ENCODE data around the gene CACNA2D1. TPM values are rescaled to one million over a fixed set of nuclear protein-coding genes. Genes with fewer than 3 reads are reported as not detected.

The CACNA2D1 gene
- polyA plus RNA-seq, 1 experiment, result 6.0 TPM

GRCh38 chr7:82444220-82444909, 788 bp upstream of the CACNA2D1 start:
- peak overlapping the region; percentile 95 for H3K4me3 ChIP-seq (ENCODE audit: low read depth, low read length)
- no peak for DNase-seq (ENCODE audit: low read depth)
- H3K27me3 ChIP-seq (ENCODE audit: control insufficient read depth, insufficient read depth, low read length), result no peaks in the 10 kb centered on the region
- H3K36me3 ChIP-seq (ENCODE audit: control insufficient read depth, insufficient read depth, low read length), result no peaks in the 10 kb centered on the region
- POLR2A ChIA-PET, result no interaction called here
- CTCF ChIA-PET, result no interaction called here
- 0 out of 2 replicates have a peak, but pooled peaks have one; percentile 2 for TF ChIP-seq CTCF (IDR thresholded peaks at IDR 0.05; ENCODE audit: insufficient read depth, low read depth, low read length)

GRCh38 chr7:82443036-82443546, 486 bp downstream of the CACNA2D1 start:
- TF ChIP-seq CTCF (IDR thresholded peaks at IDR 0.05; ENCODE audit: insufficient read depth, low read depth, low read length), result no peak
- H3K36me3 ChIP-seq (ENCODE audit: control insufficient read depth, insufficient read depth, low read length), result no peaks in the 10 kb centered on the region
- ChIA-PET CTCF (interaction anchor here (1.3 kb wide), 1 partner anchor 161 kb away, joined by 3 read pairs; no protein-coding TSS in a partner anchor), POLR2A (no interaction called here)
- no peaks in the 10 kb centered on the region for H3K27me3 ChIP-seq (ENCODE audit: control insufficient read depth, insufficient read depth, low read length)
- no peak for DNase-seq (ENCODE audit: low read depth)
- H3K4me3 ChIP-seq (ENCODE audit: low read depth, low read length), result peak overlapping the region; percentile 95

GRCh38 chr7:82442492-82443035, 1.0 kb downstream of the CACNA2D1 start:
- ChIA-PET POLR2A (no interaction called here), CTCF (interaction anchor here (1.3 kb wide), 1 partner anchor 162 kb away, joined by 3 read pairs; no protein-coding TSS in a partner anchor)
- TF ChIP-seq CTCF (IDR thresholded peaks at IDR 0.05; ENCODE audit: insufficient read depth, low read depth, low read length), result no peak
- no peak for DNase-seq (ENCODE audit: low read depth)
- H3K27me3 ChIP-seq (ENCODE audit: control insufficient read depth, insufficient read depth, low read length), result no peaks in the 10 kb centered on the region
- H3K4me3 ChIP-seq (ENCODE audit: low read depth, low read length), result peak overlapping the region; percentile 95
- no peaks in the 10 kb centered on the region for H3K36me3 ChIP-seq (ENCODE audit: control insufficient read depth, insufficient read depth, low read length)

GRCh38 chr7:82441669-82442478, 1.7 kb downstream of the CACNA2D1 start:
- Histone ChIP-seq H3K27me3 (ENCODE audit: control insufficient read depth, insufficient read depth, low read length) (no peaks in the 10 kb centered on the region), H3K4me3 (ENCODE audit: low read depth, low read length) (peak overlapping the region; percentile 95), H3K36me3 (ENCODE audit: control insufficient read depth, insufficient read depth, low read length) (no peaks in the 10 kb centered on the region)
- DNase-seq (ENCODE audit: low read depth), result no peak
- POLR2A ChIA-PET, result no interaction called here
- TF ChIP-seq CTCF (IDR thresholded peaks at IDR 0.05; ENCODE audit: insufficient read depth, low read depth, low read length), result no peak
- CTCF ChIA-PET, result interaction anchor here (1.3 kb wide), 1 partner anchor 162 kb away, joined by 3 read pairs; no protein-coding TSS in a partner anchor

GRCh38 chr7:82438521-82438920, 5.1 kb downstream of the CACNA2D1 start:
- CTCF ChIA-PET, result interaction anchor here (1.0 kb wide), 1 partner anchor 20 kb away, joined by 3 read pairs; no protein-coding TSS in a partner anchor
- no peak for DNase-seq (ENCODE audit: low read depth)
- Histone ChIP-seq H3K4me3 (ENCODE audit: low read depth, low read length) (no peak overlapping the region), H3K27me3 (ENCODE audit: control insufficient read depth, insufficient read depth, low read length) (no peaks in the 10 kb centered on the region), H3K36me3 (ENCODE audit: control insufficient read depth, insufficient read depth, low read length) (no peaks in the 10 kb centered on the region)
- POLR2A ChIA-PET, result no interaction called here
- no peak for TF ChIP-seq CTCF (IDR thresholded peaks at IDR 0.05; ENCODE audit: insufficient read depth, low read depth, low read length)
